Erythroblast (primary cell): ENCODE measurements around the gene MDK.
"Not testable (repeated sequence)": the region's sequence is repeated elsewhere in the genome, so short reads cannot be mapped to it uniquely, and the experiment has no call there.

Source experiments
- GATA1 ChIP-seq: IDR thresholded peaks from 2 replicates; pipeline ENCODE4 v1.6.1; 2011; ENCODE audit warnings: low read depth, mild to moderate bottlenecking, control low read depth, low read length, moderate library complexity
- POLR2A ChIP-seq: IDR thresholded peaks from 2 replicates; pipeline ENCODE4 v1.6.1; 2011; ENCODE audit warnings: mild to moderate bottlenecking, low read length

GRCh38 chr11:46371262-46371661 is 10.2 kb upstream of the MDK start:
- not testable (repeated sequence) for TF ChIP-seq POLR2A, GATA1
